Keratinocyte (primary cell): ENCODE measurements around the gene ZNF454.

Source experiments
- CTCF ChIP-seq, 3 experiments: IDR thresholded peaks in 1 of 3; conservative IDR thresholded peaks in 1 of 3; optimal IDR thresholded peaks in 1 of 3; 2 replicates in 2 of 3; 3 replicates in 1 of 3; pipeline versions ENCODE3 to v1.5.1; 2011; ENCODE audit warnings: low read length in 3 of 3, mild to moderate bottlenecking in 3 of 3, moderate library complexity in 2 of 3, control low read depth in 1 of 3, inconsistent platforms in 1 of 3; ENCODE audit not compliant: insufficient read depth in 2 of 3; ENCODE audit errors: extremely low read depth in 1 of 3
- EZH2 ChIP-seq: IDR thresholded peaks from one replicate; pipeline ENCODE4 v1.6.1; 2012; ENCODE audit warnings: inconsistent platforms, mild to moderate bottlenecking, low read length, moderate library complexity

GRCh38 chr5:178990491-178990890 lies 49.5 kb downstream of the ZNF454 start:
- TF ChIP-seq CTCF (optimal IDR thresholded peaks at IDR 0.05 in 1 of 3, IDR thresholded peaks at IDR 0.05 in 1 of 3, conservative IDR thresholded peaks at IDR 0.05 in 1 of 3; ENCODE audit: extremely low read depth in 1 of 3, insufficient read depth in 2 of 3, low read length in 3 of 3) (no peak), EZH2 (no peak)
